Activated CD4-positive, alpha-beta T cell treated with anti-CD3 and anti-CD28 coated beads, Interleukin-2, amount 50 U/mL, for 16 hours (primary cell): ENCODE results near the gene PPARD.
"Not testable (repeated sequence)": the region's sequence is repeated elsewhere in the genome, so short reads cannot be mapped to it uniquely, and the experiment has no call there.

ENCODE experiments used
- DNase-seq: peaks from one replicate; pipeline ENCODE4 v3.0.0-alpha.2; 2020

Gene PPARD

DNA sequence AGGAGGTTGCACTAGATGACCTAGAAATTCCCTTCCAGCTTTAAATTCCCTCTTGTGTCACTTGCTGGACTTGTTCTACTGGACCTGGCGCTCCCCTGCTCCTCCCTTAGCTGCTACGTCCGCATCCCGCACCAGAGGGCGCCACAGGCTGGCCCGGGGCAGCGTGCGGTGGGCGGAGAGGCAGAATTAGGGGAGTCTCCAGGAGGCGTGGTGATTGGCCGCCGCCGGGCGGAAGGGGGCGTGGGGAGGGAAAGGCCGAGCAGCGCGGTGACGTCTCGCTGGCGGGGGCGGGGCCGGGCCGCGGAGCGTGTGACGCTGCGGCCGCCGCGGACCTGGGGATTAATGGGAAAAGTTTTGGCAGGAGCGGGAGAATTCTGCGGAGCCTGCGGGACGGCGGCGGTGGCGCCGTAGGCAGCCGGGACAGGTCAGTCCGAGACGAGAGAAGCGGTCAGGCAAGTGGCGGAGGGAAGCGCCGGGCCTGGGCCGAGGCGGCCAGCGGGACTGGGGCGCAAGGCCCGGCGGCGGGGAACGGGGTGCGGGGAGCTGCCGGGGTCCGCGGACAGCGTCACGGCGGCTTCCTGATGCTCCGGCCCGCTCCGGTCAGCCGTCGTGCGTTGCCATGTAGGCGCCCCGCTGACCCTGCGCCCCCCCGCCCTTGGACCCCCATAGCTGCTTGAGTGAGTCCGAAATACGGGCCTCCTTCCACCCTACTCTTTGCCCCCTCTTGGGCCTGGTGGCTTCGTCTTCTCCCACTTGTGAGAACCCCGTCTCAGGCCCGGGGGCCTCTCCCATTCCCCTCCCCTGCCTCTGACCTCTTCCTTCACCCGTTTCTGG lies at the start of gene PPARD:
Gene PPARD (plus strand): TSS at position 301 of the 834 bp plus-strand sequence. CDS start 68,530 bp downstream, outside the sequence.
- DNase-seq, result peak; percentile 98

DNA sequence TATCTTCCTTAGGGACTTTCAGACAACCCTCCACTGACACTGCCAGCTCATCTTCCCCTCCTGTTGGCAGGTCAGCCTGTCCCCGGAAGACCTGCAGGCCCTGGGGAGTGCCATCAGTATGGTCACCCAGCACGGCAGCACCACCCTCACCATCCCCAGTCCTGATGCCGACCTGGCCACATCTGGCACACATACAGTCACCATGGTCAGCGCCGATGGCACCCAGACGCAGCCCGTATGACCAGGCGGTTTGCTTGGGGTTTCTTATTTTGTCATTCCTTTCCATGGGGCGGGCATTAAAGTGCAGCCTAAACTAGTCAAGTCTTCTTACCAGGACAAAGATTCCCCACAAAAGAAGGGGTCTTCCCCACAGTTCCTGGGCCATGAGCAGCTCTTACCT lies 48.7 kb upstream of the PPARD start:
- no peak for DNase-seq

DNA sequence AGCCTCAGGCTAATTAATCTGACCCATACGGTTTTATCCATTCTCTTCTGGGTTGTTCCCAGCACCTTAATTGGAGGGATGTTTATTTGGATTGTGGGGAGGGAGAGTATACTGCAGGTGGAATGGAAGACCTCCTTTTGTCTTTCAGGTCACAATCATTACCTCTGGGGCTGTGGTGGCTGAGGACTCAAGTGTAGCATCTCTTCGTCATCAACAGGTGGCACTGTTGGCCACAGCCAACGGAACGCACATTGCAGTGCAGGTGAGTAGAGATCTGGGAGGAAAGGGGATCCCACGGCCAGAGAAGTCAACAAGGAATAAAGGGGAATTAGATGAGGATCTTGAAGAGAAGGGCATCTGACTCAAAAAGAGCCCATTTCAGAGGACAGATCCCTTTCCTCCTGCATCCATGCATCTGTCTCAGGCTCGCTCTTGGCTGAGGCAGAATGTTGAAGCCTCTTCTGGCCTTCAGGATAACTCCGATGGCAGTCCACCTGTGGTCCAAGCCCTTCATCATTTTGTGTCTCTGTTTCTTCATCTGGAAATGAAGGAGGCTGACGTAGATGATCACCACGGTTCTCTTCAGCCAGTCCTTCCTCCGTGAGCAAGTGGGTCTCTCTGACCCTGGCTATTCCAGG lies 47.9 kb upstream of the PPARD start:
- peak; percentile 60 for DNase-seq

GRCh38 chr6:35295036-35295435 lies 47.3 kb upstream of the PPARD start:
- DNase-seq, result no peak

- DNase-seq, result no peak
Measured at GRCh38 chr6:35295521-35296315, 46.6 kb upstream of the PPARD start.

GRCh38 chr6:35296931-35297600 lies 45.3 kb upstream of the PPARD start:
- DNase-seq, result no peak

DNA sequence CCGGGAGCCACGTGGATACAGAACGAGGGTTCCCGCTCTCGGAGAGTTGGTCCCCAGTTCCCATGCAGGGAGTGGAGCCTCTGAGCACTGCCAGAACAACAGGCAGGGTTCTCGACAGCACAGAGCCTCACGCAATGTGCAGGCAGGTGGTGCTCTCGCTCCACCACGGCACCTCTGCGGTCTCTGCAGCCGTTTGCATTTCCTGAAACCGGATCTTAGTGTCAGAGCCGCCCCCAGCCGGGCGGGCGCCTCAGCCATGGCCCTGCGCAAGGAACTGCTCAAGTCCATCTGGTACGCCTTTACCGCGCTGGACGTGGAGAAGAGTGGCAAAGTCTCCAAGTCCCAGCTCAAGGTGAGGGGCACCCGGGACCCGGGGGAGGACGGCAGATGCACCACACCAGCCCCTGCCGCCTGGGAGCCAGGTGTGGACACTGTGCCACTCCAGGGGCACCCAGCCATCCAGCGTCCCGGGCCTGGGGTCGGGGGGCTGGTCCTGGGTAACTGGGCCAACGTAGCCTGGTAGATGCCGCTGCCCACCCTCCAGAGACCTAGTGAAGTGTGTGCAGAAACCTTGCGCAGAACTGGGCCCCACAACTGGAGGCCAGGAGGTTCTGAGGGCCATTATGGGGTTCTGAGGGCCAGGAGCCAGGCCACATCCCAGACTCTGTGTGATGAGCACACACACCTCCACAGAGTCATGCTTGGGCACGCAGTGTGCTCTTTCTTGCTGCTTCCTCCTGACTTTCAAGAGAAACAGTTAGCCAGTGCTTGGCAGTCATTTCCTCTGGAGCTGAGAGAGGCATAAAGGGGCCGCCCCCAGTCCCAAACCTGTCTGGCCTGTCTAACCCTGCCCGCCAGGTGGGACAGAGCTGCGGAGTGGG lies 44.5 kb upstream of the PPARD start, which contains the start of gene DEF6:
Gene DEF6 (plus strand): TSS at position 218 of the 881 bp plus-strand sequence. CDS start 39 bp downstream, at position 257.
- peak; percentile 94 for DNase-seq

DNA sequence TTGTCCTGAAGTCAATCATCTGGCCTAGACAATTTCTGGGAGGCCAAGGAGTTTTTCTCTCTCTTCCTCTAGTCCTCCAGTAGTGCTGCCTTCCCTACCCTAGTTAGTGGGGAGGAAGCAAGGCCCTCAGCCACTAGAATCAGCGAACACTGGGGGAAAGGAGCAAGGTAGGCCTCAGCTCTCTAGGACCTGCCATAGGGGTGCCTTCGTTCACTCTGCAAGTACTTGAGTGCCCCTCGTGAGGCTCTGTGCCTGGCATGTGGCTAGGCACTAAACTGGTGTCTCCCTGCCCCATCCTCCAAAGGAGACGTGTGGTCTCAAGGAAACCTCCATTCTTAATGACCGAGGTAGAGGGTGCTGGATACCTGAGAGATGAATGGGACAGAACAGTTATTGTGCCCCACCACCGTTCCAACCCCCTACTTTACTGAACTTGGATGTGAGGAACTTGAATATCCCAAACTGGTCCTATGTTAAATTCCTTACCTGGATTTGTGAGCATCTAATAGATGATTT lies 43.7 kb upstream of the PPARD start:
- peak; percentile 34 for DNase-seq

- peak; percentile 41 for DNase-seq
Measured at GRCh38 chr6:35299674-35300073, 42.7 kb upstream of the PPARD start.

DNA sequence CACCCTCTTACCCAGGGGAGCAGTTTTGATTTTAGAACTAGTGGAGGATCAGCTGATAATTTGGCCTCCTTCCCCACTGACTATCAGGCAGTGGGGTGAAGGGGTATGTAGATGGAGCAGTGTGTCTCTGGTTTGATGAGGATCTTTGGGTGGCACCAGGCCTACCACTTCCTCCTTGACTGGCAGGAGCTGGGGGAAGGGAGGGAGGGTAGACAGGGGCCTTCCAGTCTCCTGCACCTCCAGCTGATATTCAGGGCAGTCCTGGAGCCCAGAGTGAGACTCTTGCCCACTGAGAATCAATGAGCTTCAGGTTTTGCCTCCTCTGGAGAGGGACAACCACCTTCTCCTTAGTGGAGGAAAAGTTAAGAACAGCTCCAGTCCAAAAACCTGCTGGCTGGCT lies 41.5 kb upstream of the PPARD start:
- DNase-seq, result peak; percentile 54

- peak; percentile 93 for DNase-seq
Measured at GRCh38 chr6:35302604-35303241, 39.6 kb upstream of the PPARD start.

DNA sequence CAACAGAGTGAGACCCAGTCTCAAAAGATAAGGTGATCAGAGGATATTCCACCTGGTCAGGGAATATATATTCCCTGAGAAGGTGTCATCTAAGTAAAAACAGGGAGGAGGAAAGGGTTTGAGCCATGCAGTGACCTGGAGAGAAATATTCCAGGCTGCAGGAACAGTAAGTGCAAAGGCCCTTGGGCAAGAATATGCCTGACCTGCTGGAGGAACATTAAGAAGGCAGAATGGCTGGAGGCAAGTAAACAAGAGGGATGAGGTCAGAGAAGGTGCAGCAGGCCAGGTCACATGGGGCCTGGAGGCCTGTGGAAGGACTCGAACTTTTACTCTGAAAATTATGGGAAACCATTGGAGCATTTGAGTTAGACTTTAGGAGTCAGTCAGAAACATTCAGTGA lies 38.1 kb upstream of the PPARD start:
- DNase-seq, result no peak

DNA sequence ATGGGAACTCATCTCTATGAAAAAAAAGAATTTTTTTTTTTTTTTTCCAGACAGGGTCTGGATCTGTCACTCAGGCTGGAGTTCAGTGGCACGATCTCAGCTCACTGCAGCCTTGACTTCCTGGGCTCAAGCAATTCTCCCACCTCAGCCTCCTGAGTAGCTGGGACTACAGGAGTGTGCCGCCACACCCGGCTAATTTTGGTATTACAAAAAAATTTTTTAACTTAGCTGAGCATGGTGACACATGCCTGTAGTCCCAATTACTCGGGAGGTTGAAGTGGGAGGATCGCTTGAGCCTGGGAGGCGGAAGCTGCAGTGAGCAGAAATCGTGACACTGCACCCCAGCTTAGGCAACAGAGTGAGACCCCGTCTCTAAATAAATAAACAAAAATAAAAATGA lies 37.2 kb upstream of the PPARD start:
- no peak for DNase-seq

- not testable (repeated sequence) for DNase-seq
Measured at GRCh38 chr6:35307138-35307537, 35.2 kb upstream of the PPARD start.

DNA sequence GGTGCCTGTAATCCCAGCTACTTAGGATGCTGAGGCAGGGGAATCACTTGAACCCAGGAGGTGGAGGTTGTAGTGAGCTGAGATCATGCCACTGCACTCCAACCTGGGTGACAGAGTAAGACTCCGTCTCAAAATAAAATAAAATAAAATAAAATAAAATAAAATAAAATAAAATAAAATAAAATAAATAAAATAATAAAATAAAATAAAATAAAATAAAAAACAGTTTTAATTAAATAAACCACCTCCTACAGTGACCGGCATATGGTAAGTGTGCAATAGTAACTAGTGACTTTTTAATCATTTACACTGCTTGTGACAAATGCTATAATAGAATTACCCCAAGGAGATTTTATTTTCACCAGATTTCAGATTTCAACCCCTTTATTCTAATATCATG lies 33.8 kb upstream of the PPARD start:
- not testable (repeated sequence) for DNase-seq

DNA sequence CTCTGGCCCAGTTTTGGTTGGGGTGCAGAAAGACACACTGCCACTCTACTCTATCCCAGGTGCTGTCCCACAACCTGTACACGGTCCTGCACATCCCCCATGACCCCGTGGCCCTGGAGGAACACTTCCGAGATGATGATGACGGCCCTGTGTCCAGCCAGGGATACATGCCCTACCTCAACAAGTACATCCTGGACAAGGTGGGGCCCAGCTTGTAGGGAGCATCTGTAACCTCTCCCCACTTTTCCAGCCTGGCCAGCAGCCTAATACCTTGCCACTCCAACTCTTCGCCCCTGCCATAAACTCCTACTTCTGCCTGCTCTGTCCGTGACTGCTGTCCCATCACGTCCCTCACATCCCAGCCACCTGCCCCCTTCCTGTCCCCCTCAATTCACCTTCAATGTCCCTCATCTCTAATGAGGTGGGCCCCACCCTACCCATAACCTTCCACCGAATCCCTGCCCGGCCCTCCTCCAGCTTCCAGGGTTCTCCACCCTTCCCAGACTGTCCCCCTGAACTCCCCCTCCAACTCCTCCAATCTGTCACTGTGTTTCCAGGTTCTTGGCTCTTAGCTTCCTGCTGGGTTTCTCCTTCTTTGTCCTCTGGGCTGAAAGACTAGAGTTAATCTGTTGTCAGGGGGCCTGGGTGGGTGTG lies 32.6 kb upstream of the PPARD start:
- no peak for DNase-seq

DNA sequence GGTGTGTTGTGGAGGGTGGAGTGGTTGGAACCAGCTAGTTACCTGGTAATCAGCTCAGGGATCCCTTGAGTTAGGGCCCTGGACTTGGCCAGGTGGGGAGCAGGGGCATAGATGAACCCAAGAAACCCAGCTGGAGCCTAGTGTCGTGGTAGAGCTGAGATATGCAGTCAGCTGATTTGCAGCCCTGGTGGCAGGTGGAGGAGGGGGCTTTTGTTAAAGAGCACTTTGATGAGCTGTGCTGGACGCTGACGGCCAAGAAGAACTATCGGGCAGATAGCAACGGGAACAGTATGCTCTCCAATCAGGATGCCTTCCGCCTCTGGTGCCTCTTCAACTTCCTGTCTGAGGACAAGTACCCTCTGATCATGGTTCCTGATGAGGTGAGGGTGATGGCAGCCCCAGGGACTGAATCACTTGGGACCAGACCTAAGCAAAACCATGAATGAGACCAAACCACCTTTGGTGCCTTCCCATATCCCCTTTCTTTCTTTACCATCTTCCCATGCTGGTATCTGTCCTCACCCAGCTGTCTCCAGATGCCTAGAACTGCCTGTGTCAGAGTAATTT lies 32.0 kb upstream of the PPARD start:
- no peak for DNase-seq

GRCh38 chr6:35311390-35312075 lies 30.8 kb upstream of the PPARD start:
- DNase-seq, result peak; percentile 71

DNA sequence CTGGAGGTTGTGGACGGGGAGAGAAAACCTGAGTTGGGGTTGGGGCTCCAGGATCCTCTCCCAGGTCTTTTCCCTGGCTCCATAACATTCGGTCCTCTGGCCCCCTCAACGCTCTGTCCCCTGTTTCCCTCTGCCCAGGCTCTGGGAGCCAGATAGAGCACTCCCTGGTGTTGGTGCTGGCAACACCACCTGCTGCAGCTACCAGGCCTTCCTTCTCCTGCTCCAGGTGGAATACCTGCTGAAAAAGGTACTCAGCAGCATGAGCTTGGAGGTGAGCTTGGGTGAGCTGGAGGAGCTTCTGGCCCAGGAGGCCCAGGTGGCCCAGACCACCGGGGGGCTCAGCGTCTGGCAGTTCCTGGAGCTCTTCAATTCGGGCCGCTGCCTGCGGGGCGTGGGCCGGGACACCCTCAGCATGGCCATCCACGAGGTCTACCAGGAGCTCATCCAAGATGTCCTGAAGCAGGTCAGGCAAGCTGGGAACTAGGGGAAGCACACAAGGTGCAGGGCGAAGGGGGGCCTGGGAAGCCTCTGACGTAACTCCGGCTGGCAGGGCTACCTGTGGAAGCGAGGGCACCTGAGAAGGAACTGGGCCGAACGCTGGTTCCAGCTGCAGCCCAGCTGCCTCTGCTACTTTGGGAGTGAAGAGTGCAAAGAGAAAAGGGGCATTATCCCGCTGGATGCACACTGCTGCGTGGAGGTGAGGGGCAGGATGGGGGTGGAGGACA lies 30.1 kb upstream of the PPARD start:
- DNase-seq, result no peak
